NCI-H1930 (cell line): ENCODE data around the gene SLC25A13.

ENCODE experiments used
- DNase-seq, 2 experiments: peaks; one replicate each; lab custom pipeline; 2025; lab: John Stamatoyannopoulos, UW

Gene SLC25A13

DNA sequence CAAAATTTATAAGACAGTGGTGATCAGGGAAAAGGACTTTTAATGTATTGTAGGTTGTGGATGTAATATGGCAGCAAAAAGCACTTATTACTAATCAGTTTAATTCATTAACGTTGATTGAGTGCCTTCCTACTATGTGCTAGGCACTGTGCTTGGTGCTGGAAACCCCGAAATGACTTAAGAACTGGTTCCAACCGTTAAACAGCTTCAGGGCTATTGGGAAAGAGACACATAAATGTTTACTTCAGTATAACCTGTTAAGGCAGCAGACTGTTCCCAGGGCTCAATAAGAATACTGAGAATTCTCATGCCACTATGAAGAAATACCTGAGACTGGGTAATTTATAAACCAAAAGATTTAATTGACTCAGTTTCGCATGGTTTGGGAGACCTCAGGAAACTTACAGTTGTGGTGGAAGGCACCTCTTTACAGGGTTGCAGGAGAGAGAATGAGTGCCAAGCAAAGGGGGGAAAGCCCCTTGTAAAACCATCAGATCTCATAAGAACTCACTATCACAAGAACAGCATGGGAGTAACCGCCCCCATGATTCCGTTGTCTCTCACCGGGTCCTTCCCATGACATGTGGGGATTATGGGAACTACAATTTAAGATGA lies 1.1 kb upstream of the SLC25A13 start:
- DNase-seq, result no peak

DNA sequence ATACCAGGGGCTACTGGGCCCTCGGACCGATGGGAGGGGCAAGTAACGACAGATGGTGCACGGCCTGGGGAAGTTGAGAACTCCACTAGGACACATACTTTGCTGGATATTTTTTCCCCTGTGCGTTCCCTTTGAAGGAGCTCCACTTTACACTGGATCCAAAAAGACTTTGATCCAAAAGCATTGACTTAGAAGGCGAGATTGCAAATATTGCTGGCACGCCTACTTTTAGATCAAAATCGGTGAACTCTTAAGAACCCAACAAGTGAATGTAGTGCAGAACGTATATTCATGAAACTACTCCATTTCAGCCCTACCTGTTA lies 436 bp upstream of the SLC25A13 start:
- no peak for DNase-seq

DNA sequence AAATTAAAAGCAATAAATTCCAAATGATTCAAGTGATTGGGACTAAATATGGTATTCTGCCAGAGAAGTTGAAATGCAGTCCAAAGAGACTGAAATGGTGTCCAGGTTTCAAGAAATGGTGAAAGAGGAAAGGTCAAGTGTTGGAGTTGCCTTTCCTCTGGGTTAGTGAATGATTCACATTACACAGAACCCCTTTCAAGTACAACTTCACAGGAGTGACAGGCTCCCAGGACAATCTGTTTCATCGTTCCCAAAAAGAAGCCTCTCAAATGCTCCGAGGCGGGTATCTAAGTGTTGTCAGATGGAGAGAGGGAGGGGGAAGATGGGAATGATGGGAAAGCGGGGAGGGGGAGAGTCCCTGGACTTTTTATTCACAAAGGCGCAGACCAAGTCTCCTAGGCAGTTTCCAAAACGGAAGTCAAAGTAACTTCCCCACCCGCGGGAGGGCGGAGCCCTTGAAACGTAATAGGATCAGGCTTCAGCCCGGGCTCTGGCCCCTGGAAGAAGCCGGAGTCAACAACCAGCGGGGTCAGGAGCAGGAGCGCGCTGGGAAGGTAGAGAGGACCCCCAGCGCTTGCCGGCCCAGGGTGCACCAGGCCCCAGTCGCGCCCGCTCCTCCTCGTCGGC lies 754 bp downstream of the SLC25A13 start:
- DNase-seq, result peak; percentile 71 to 78

DNA sequence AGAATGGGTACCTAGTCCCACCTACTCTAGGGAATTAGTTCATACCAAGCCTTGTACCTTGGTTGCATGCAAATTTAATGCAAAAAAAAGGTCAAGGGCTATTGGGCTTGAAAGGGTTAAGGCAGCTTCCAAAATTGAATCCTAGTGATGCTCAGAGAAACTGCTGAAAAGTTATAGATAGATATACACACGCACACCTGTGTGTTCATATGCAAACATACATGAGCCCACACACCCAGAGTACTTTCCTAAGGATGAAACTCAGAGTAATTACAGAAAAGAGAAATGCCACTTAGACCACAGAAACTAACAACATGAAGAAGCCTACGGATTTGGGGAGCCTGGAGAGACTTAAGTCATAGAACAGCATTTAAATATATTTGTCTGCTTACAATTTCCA lies 1.5 kb downstream of the SLC25A13 start:
- no peak for DNase-seq

DNA sequence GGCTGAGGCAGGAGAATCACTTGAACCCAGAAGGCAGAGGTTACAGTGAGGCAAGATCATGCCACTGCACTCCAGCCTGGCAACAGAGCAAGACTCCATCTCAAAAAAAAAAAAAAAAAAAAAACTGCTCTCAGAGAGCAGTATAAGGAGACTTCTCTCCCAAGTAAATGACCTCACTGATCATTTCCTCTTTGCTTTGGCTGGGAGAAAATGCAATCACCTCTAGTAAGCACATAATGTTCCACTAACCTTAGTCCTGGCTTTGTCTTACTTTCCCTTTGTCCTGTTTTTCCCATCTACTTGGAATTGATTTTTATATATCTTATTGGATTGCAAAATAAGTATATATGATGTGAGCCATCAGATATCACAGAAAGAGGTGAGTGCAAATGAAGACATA lies 2.5 kb downstream of the SLC25A13 start:
- DNase-seq, result no peak

DNA sequence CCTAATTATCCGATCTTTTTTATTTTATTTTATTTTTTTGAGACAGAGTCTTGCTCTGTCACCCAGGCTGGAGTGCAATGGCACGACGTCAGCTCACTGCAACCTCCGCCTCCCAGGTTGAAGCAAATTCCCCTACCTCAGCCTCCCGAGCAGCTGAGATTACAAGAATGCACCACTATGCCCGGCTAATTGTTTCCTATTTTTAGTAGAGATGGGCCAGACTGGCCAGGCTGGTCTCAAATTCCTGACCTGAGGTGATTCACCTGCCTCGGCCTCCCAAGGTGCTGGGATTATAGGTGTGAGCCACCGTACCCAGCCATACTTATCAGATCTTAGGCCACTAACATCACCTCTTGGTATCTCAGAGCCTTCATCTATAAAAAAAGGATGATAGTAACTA lies 4.9 kb downstream of the SLC25A13 start:
- DNase-seq, result no peak

DNA sequence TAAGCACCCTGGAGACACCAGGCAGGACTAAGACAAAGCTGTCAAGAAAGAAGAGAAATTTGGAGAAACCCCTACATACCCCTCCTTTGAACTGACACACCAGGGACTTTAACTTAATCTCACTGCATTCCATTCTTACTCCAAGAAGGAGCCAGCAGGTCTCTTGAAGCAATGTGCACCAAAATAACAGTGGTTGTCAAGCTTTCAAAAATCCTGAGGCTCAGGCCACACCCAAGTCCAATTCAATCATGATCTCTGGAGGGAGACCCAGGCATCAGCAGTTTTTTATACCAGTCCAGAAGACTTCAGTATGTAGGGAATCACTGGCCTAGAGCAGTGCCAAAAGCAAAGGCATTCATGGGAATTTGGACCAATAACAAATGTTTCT lies 6.8 kb downstream of the SLC25A13 start:
- DNase-seq, result no peak

DNA sequence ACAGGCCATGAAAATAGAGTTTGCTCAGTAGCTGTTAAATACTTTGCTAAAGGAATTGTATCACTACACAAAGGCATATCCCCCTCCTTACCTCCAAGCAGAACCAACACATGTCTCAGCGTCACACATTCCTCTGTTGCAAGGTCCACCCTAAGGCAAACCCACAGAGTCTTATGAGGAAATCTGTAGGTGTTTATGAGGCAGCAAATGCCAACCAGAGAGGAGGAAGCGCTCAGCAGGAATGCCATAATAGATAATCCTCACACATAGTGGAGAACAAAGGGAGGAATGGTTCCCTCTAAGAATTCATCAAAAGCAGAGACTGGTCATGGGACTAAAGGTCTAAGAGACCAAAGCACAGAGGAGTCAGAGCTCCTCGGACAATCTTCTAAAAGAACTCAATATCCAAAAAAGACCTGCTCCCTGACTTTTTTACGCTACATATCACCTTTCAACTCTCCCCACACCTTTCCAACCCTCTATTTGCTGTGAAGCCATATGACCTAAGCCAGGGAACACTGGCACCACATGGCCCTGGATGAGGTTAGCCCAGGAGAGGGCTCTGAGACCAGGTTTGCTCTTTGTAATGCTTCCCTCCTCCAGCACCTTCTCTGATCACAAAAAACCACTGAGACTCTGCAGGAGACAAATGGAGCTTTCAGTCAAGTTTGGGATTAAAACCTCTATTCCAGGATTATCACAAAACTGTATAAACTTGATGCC lies 7.3 kb downstream of the SLC25A13 start:
- no peak for DNase-seq

DNA sequence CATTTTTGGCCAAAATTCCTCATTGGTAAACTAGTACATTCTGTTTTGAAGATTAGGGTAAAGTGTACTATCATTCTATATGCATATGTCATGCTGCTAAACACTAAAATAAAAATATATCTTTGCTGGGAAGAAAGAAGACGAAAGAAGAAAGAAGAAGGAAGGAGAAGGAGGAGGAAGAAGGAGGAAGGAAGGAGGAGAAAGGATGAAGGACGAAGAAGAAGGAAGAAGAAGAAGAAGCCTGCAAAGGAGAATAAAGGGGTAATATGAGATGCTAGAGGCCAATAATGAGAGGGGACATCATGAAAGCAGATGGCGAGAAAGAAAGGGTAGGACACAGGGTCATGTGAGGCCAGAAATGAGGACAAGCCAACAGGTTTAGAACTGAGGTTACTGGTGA lies 8.0 kb downstream of the SLC25A13 start:
- no peak for DNase-seq

DNA sequence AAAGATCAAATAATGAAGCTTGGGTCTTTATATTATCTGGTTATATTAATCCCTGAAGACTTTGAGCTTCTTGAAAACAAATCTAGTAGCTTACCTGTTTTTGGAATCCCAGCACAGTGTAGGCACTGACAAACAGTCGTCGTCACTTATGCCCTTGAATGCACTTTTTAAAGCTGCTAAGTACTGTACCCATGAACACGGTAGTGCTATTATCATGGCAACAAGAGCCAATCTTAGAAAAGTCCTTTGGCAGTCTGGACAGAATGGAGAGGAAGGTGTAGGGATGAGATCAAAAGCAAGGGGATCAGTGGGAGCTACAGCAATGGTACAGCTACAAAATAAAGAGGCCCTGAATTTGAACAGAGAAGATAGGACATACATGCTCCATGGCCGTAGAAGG lies 9.4 kb downstream of the SLC25A13 start:
- no peak for DNase-seq

DNA sequence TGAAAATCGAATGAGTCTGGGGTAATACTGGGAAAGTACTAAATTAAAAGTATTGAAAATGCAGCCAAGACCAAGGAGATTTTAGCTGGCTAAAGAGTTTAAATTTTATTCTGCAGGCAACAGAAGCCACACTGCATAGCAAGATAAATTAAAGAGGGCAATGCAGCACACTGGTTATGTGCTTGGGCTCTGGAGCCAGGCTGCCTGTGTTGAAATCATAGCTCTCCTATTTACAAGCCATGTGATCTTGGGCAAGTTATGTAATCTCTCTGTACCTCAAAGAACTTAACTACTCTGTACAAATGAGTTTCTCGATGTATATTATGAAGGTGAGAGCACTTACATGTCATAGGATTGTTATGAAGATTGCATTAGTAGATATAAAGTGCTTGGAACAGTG lies 9.9 kb downstream of the SLC25A13 start:
- no peak for DNase-seq

DNA sequence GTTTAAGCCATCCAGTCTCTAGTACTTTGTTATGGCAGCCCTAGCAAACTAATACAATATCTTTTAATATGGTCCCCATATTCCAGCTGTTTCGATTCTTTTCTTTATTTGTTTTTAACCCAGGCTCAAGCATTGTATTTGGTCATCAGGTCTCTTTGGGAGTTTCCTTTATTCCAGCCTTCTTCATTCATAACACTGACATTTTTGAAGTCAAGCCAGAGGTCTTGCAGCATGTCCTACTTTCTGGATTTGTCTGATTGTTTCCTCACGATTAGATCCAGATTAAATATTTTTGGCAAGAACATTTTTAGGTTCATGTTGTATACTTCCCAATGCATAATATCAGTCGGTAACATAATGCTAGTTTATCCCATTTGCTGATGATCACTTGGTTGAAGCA lies 11.8 kb downstream of the SLC25A13 start:
- no peak for DNase-seq

DNA sequence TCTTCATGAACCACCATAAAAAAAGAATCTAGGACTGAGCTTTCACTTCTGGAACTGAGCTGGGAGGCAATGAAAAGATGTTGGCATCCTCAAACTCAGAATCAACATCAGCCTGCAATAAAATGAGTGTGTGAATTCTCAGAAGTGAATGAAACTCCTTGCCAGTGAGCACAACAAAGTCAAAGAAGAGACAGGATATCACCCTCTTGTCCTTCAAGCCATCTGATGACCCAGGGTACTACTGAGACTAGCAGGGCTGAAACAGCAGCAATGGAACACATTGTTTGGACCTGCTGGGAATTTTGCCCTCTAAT lies 13.0 kb downstream of the SLC25A13 start:
- DNase-seq, result no peak

DNA sequence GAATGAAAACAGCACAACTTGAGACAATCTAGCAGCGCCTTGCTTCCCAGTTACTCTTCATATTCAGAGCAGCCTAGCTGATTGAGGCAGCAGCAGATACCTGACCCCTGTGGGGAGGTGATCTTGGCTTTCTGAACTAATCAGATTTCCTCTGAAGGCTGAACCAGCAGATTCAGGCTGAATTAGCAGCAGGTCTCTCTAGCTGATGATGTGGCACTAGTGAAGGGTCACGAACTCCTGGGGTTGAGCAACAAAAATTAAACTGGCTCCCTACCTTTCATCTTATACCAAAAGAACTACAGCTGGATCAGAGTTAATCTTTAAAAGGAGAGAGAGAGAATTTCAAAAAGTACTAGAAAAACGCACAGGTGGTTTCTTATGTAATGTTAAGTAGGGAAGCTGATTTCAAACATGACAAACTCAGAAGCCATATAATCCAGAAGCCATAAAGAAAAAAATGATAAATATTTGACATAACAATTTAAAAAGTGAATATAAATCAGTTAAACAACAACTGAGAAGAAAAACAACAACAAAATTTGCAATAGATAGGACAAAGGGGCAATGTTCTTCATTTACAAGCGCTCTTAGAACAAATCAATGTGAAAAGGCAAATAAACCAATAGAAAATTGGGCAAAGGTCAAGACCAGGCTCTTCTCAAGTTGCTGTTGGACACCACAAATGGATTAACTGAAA lies 13.5 kb downstream of the SLC25A13 start:
- no peak for DNase-seq

DNA sequence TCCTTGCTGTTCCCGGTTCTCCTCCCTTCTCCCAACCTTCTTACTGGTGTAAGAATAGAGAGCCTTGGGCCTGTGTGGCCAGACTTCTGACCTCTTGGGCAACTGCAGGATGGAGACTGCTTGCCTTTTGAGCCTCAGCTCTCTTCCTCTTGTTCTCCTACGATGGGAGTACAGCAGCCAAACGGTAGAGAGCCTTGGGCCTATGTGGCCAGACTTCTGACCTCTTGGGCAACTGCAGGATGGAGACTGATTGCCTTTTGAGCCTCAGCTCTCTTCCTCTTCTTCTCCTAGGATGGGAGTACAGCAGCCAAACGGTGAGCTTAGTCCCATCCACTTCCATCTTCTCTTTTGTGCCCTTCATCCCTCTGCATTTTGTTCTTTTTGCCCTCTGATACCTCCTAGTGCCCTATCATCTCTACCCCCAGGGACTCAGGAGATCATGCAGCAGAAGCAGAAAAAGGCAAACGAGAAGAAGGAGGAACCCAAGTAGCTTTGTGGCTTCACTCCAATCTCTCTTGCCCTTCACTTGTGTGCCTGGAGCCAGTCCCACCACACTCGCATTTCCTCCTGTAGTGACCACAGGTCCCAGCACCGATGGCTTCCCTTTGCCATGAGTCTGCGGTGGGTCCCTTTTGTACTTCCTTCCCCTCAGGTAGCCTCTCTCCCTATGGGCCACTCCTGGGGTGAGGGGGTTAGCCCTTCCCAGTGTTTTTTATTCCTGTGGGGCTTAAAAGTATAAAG lies 15.3 kb downstream of the SLC25A13 start:
- no peak for DNase-seq

DNA sequence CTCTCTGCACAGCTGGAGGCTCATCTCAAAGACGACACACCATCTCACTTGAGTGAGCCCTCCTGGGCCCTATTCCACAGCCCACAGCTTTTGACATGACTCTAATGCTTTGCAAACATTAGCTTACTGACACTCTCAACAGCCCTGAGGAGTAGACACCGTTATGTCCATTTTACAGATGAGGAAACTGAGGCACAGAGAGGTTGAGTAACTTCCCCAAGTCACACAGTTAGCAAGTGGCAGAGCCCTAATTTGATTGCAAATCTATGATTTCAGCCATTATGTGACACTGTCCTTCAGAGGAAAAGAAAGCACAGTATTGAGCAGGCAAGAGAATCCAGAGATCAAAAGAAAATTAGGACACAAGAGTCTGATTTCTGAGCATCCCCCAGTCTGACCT lies 16.0 kb downstream of the SLC25A13 start:
- no peak for DNase-seq

DNA sequence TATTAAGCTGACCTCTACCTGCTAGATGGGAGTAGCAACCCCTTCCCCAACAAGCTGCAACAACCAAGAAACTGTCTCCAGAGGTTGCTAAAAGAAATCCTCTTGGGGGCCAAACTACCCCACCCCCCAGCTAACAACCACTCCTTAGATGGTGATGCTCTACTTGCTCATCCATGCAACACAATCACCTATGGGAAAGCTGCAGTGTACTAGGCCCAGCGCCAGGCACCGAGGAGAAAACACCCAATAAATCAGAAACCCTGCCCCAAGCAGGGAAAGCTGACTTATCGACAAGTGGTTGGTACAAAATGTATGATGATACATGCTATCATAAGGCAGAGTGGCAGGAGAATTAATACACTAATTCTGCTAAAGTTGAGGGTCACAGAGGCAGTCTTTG lies 17.3 kb downstream of the SLC25A13 start:
- no peak for DNase-seq

DNA sequence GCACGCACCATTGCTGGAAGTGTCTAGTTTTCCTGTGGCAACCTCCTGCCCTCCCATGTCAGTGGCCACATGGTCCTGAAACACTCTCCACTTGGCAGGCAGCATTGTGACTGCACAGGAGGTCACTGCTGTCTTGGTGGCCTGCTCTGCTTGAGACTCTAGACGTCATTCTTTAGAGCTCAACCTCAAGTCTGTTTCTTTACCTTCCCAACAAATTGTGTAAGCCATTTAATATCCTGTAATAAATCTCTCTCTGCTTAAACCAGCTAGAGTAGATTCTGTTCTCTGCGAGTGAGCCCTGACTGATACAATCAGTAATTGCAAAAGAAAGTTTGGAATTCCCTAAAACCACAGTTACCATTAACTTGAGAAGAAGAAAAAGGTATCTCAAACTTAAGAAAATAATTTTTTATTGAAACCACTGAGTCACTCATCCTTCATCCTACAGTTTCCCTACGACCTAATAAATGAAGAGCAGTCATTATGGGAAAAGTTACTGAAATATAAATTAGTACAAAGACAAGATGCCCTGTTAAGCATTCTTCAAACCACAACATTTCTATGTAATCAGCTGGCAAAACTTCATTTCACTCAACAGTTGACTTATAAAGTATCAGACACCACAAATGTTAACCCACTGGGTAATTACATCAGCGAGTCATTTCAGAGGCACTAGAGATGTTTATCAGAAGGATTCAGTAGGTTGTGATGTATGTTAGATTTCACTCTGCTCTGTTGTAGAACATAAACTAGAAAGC lies 18.0 kb downstream of the SLC25A13 start:
- DNase-seq, result no peak

DNA sequence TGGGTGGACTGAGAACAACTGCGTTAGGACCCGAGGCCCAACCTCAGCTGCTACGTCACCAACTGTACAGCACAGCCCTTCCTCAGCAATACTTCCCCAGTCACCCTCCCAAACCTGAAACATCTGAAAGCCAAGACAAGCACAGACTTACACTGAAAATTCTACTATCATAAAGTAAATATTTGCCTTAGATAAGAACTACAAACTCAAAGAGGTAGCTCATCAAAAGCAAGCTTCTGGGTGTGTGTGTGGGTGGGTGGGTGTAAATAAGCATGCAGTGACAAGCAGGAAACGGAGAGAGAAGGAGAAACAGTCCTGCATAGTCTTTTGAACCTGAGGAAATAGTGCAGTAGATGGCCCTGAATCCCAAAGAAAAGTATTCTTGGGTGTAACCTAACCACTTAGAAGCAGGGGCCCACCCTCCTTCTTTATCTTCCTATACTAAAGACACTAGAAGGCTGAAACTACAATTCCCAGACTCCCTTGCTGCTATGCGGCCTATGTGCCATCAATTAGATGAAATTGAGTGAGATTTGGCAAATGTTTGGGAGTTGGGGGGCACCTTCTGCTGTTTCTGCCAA lies 18.7 kb downstream of the SLC25A13 start:
- no peak for DNase-seq

DNA sequence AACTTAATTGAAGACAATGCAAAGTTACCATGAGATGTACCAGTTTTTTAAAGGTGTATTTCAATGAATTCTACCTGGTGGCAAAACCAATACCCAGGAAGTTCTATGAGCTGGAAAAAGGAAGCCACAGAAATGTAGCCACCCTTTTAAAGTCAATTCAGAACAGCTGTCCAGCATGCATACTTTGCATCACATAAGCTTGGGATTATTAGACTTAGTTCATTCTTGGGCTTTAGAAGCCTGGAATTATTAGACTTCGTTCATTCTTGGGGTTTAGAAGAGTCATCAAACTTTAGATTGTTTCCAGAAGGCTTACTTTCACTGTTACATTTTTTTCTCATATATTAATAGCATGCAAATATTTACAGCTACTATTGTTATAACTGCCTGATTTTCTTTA lies 20.9 kb downstream of the SLC25A13 start:
- no peak for DNase-seq

DNA sequence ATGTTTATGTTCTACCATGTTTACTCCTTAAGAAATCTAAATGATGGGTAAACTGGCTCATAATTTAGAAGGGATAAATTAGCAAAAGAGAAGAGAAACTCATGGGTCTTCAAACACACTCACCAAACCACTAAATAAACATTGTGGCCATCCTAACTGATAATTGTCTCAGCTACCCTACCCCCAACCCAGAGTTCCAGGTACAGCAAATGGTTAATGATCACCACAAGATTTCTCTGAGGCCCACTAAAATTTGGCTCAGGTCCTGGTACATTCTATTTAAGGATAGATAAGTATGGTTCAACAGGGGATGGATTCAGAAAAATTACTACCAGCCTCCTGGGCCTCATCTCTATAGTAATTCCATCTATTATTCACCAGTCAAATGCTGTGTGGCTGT lies 21.4 kb downstream of the SLC25A13 start:
- DNase-seq, result no peak

DNA sequence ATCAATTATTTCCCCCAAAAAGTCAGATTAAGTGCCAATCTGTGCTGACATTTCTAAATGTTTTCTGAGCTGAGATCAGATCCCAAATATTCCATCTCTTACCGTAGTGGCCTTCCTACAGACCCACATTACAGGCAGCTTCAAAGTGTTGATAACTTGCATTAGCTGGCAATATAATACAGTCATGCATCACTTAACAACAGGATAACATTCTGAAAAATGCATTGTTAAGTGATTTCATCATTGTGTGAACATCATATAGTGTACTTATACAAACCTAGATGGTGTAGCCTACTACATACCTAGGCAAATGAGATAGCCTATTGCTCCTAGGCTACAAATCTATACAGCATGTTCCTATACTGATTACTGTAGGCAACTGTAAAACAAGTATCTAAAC lies 22.4 kb downstream of the SLC25A13 start:
- no peak for DNase-seq
